Left colon (tissue), 2 donors: ENCODE results near the gene TBC1D28. TPM values are rescaled to one million over a fixed set of nuclear protein-coding genes. Genes with fewer than 3 reads are reported as not detected.
"Not testable (repeated sequence)": the region's sequence is repeated elsewhere in the genome, so short reads cannot be mapped to it uniquely, and the experiment has no call there.

ENCODE experiments used
- ATAC-seq: fragments of 200-7000 bp; cut with Tn5 transposase; one replicate; pipeline ENCODE4 v1.9.1; 2020; ENCODE audit warnings: mild to moderate bottlenecking, moderate library complexity
- DNase-seq, 2 donors: peaks; one replicate each; pipeline ENCODE4 v3.0.0-alpha.2; 2020
- intact Hi-C, 2 donors: fragments of 100-400 bp; cut with DNase I in 1 of 2; cut with micrococcal nuclease in 1 of 2; formaldehyde crosslinking; loops; one replicate each; pipeline versions ENCODE4 v1.11.2 to v1.14.0; 2022; cut with DNase I, micrococcal nuclease
- long read RNA-seq: library from polyadenylated mRNA; unstranded; transcript quantifications from one replicate; pipeline ENCODE4 v2.0.0, GENCODE V29; 2021
- total RNA-seq, 2 donors: library from RNA; stranded (reverse); fragmentation: NEBNext Ultra II Directional; extraction: Animal tissue kit (Norgen Biotek cat#: 25700); gene quantifications; one replicate each; pipeline ENCODE4 v1.2.1, GENCODE V29; 2021
- donor health status: DM: no; HTN: no; CAD: no.
- donor health status: DM: yes; HTN: yes; CAD: no.

Gene TBC1D28
- not detected for total RNA-seq
- long read RNA-seq, result 0 reads

- intact Hi-C loops, ATAC-seq, DNase-seq: not testable (repeated sequence)
Measured at GRCh38 chr17:18644291-18644690, at the start of gene TBC1D28. TBC1D28 (minus strand) TSS chr17:18644391; CDS start chr17:18641352, 3,039 bp downstream.

- ATAC-seq, DNase-seq, intact Hi-C loops: not testable (repeated sequence)
Measured at GRCh38 chr17:18682668-18683067, 38.5 kb upstream of the TBC1D28 start.

- DNase-seq, result peak; percentile 91 to 95
- intact Hi-C loops, result not testable (repeated sequence)
- peak; percentile 99 for ATAC-seq
Measured at GRCh38 chr17:18681767-18682571, 37.8 kb upstream of the TBC1D28 start, which contains the start of gene FOXO3B. FOXO3B (minus strand) TSS chr17:18682314; CDS start chr17:18681651, 663 bp downstream.

GRCh38 chr17:18677381-18677780, 33.2 kb upstream of the TBC1D28 start:
- DNase-seq, intact Hi-C loops, ATAC-seq: not testable (repeated sequence)

- intact Hi-C loops, ATAC-seq, DNase-seq: not testable (repeated sequence)
Measured at GRCh38 chr17:18676928-18677327, 32.7 kb upstream of the TBC1D28 start.

- intact Hi-C loops, DNase-seq: not testable (repeated sequence)
- peak; percentile 33 for ATAC-seq
Measured at GRCh38 chr17:18672395-18673227, 28.4 kb upstream of the TBC1D28 start.

- DNase-seq, intact Hi-C loops, ATAC-seq: not testable (repeated sequence)
Measured at GRCh38 chr17:18668625-18669024, 24.4 kb upstream of the TBC1D28 start.

- DNase-seq, ATAC-seq, intact Hi-C loops: not testable (repeated sequence)
Measured at GRCh38 chr17:18667535-18667934, 23.3 kb upstream of the TBC1D28 start.

- intact Hi-C loops, ATAC-seq, DNase-seq: not testable (repeated sequence)
Measured at GRCh38 chr17:18666326-18666725, 22.1 kb upstream of the TBC1D28 start.

GRCh38 chr17:18661924-18662624, 17.9 kb upstream of the TBC1D28 start:
- intact Hi-C loops, ATAC-seq, DNase-seq: not testable (repeated sequence)

GRCh38 chr17:18650094-18650493, 5.9 kb upstream of the TBC1D28 start:
- DNase-seq, intact Hi-C loops: not testable (repeated sequence)
- ATAC-seq, result peak; percentile 24

- ATAC-seq, DNase-seq, intact Hi-C loops: not testable (repeated sequence)
Measured at GRCh38 chr17:18643124-18643523, 1.1 kb downstream of the TBC1D28 start.

- DNase-seq, ATAC-seq, intact Hi-C loops: not testable (repeated sequence)
Measured at GRCh38 chr17:18638357-18638756, 5.8 kb downstream of the TBC1D28 start.

GRCh38 chr17:18636237-18636636, 8.0 kb downstream of the TBC1D28 start:
- ATAC-seq, DNase-seq, intact Hi-C loops: not testable (repeated sequence)

- intact Hi-C loops, DNase-seq, ATAC-seq: not testable (repeated sequence)
Measured at GRCh38 chr17:18635773-18636172, 8.4 kb downstream of the TBC1D28 start.

GRCh38 chr17:18634550-18635263, 9.5 kb downstream of the TBC1D28 start:
- ATAC-seq, intact Hi-C loops, DNase-seq: not testable (repeated sequence)

GRCh38 chr17:18626152-18626870, 17.9 kb downstream of the TBC1D28 start:
- no peak for ATAC-seq
- no peak for DNase-seq
- intact Hi-C loops, result no loop called here
